GM20431 (cell line): Measurements from ENCODE around the gene MAST4.
"Not testable (repeated sequence)": the region's sequence is repeated elsewhere in the genome, so short reads cannot be mapped to it uniquely, and the experiment has no call there.

Experiments
- in situ Hi-C: fragments of 300-500 bp; cut with MseI, MboI; formaldehyde crosslinking; loops from one replicate; pipeline ENCODE4 v1.15.0; 2020; ENCODE audit warnings: low sequenced_read_pairs; ENCODE audit not compliant: unreplicated experiment

Gene MAST4

DNA sequence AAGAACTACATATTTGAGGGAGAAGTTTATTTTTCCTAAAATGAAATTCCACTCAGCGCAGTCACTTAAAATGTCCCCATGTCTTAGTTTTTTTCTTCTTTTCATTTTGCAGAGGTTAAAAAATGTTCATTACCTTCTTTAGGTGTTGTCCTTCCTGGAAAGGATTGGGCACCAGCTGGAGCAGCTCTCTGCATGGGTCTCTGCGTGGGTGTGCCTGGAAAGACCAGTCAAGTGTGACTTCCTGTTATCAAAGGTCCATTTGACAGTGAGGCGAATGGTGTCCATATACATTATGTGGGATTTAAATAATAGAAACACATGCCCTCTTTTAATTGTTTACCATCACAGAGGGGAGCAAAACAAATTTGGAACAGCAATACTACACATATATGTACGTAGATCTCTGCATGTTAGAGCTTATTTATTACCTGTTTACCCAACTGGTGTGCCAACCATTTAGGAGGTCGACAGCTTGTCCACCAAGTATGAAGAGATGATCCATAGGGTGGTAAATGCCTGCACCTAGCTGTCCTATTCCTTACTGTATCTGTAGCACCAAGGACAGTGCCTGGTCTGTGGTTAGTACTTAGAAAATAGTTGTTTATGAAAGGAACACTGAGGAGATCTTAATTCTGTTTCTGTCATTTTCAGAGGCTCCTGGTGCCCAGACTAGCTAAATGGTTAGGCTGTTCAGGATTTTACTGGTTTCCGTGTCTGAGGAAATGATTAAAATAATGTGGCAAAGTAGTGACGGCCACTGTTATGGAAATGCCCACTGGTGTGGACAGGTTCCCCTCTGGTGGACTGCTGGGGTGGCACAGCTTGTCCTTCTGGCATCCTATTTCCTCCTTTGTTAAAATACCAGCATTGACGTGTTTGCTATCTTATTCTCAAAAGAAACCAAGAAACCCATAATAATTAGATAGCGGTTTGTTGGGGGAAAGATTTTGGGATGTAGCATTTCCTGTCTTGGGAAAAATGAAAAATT lies 200.4 kb downstream of the MAST4 start:
- in situ Hi-C loops = no loop called here

DNA sequence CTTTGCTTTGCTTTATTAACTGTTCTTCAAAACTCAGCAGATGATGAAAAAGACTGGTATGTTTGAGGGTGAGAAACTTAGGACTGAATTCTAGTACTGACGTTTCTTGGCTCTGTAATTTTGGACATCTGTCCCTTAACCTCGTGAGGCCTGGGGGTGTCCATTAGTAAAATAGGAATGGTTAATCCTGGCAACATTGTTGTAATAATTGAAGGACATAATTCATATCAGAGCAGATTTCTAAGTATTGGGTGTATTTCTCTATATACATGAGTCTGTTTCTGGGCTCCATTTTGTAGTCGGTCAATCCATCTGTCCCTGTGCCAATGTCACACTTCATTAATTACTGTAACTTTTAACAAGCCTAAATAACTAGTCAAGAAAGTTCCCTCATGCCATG lies 206.7 kb downstream of the MAST4 start:
- in situ Hi-C loops = no loop called here

DNA sequence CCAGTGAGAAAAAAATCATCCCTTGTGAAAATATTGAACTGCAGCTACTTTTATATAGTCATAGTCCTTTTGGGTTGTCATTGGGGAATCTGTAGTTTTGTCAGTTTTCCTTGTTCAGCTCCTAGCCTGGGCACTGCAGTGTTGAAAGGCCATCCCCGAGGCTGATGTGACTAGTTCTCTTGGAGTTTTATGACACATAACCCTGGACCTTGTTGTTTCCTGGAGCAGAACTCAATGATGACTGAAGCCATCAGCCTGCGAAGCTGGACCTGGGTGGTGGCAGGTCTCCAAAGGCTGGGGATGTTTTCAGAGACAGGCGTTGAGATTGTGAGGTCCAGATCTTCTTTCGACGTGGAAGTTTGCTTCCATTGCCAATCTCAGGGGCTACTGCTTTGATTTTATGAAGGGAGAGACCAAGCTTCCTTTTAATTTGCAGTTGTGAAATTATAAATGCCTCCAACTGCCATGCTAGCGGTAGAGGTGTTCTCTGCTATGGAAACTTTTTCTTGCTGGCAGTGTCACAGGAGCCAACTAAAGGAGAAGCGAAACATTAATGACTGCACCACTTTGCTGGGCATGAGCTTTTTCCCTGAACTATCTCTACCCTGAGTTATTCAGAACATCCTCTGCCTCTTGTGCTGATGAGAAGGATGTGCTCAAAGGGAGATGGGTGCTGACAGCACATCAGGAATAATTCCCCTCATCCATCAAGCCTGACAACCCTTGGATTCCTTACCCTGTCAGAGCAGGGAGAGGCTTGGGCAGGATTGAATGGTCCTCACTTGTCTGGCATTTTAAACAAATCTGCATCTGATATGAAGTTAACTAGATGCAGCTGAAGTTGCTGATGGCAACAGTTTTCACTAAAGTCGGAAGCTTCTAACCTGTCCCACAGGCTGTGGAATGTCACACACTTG lies 209.6 kb downstream of the MAST4 start:
- in situ Hi-C loops = no loop called here

DNA sequence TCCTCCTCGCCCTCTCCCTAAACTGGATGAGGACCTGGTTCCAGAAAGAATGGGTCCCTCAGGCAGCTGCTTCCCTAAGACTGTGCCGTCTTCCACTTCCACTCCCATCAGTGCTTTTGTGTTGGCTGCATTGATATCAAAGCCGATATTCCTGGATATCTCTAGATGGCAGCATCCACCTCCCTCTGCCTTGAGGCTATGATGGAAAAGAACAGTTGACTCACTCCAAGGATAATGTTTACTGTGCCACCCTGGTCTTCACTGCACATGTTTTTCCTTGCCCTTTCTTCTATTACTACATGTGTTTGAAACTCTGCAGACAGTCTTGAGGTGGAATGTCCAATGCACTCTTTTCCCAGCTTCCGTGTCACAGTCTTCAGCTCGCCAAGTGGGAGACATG lies 211.6 kb downstream of the MAST4 start:
- in situ Hi-C loops = no loop called here

DNA sequence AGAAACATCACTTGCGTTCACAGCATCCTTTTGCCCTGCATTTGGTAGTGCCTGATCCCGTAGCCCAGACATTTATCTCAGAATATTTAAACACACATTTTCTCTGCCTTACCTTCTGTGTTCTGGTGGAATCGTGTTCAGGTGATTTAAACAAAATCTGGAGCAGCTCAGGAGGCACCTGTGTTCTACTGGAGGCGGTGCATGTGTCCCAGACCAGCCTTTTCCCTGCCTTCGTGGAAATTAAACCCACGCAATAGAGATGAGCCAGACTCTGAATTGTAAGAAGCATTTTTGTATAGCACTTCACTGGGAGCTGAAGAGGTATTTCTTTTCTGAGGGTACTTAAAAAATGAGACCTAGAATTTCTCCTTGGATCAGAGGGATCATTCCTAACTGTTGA lies 212.5 kb downstream of the MAST4 start:
- in situ Hi-C loops = no loop called here

DNA sequence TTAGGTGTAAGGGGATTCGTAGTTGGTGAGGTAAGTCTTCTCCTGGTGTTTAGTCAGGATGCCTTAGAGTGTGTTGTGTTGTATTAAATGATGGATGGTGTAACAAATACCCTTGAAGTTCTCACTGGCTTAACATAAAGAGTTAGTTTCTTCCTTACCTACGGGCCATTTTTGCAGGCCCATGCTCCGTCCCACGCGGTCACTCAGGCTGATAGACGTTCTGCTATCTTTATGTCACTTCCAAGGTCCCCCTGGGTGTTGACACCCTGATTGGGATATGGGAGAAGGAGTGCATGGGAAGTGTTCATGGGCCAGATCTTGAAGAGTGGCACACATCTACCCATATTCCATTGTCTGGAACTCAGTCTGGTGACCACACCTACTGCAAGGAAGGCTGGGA lies 214.0 kb downstream of the MAST4 start:
- in situ Hi-C loops = no loop called here

DNA sequence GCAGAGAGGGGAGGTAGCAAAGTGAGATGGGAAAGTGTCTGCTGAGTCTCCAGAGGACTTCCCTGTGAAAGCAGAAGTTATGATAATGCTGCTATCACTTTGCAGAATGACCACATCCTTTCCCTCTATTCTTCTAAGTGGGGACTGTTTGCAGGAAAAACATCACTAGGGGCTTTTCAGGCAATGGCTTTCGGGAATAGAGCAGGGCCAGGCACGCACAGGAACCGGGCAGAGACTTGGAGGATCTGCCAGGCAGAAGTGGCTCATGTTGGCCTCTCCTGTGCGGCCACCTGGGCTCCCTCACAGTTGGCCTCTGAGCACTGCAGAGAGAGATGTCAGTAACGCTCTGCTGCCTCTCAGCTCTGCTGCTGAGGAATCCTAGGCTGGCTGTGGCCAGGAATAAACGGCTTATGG lies 214.7 kb downstream of the MAST4 start:
- in situ Hi-C loops = no loop called here

DNA sequence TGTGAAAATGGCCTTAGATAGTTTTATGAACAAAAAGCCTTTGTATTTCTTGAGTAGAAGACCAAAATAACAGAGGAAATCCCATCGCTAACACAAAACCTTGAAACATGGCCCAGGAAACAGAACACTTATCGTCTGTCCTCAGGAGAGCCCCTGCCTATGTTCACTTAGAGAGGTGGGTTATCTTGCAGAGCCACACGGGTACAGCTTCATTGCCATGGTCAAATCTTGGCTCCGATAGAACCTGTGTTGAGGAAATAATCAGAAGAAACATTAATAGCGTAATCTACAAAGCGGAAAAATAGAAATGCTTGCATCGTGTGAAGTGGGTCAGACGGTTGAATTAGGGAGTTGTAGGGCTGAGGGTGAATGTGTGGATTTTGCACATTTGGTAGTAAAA lies 216.1 kb downstream of the MAST4 start:
- in situ Hi-C loops = no loop called here

DNA sequence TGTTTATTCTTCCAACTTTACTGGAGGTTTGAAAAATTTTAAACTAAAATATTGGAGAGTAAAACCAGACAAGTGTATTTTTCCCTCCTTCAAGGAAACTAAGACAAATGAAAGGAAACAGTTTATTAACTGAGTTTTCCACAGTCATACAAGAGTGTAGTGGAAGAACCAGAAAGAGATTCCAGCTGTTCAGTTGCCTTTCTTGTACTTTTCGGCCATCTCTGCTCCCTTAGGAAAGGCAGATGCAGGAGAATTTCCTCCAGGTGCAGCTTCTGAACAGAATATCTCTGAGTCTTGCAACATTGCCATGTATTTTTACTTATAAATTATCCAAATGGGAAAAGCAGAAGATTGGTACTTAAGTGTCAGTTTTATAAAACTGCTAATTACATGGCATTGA lies 217.1 kb downstream of the MAST4 start:
- in situ Hi-C loops = no loop called here

DNA sequence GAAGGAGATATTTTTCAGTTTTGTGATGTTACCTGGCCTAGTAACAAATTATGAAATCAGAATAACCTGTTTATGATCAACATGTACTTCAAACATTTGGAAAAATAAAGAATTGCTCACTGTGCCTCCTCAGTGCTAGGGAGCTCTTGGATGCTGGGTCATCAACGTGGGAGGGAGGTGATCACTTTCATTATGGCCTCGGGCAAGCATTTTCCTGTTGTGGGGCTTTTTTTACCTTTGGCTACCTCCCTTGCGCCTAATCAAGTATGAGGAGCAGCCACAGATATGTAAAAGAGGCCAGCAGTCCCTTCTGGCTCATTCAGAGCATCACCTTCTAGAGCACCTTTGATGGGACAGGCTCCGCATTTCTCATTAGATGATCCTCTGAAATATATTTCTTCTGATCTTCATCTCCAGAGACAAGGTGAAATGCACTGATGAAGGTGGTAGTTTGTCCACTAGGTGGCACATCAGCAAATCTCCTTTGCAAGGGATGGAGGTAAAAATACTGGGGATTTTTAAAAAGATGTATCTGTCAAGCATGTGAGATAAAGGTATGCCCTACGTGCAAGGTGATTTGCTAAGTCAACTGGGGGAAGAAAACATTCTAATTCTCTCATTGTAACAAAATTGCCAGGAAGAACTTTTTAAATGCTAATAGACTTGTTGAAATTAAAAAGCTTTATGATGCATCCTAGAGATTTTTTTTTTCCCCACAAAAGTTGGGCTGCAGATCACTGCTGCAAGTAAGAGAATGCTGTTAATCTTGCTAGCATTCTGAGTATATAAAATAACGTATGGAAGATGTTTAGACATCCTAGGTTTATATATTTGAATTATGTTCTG lies 218.2 kb downstream of the MAST4 start:
- in situ Hi-C loops = no loop called here

DNA sequence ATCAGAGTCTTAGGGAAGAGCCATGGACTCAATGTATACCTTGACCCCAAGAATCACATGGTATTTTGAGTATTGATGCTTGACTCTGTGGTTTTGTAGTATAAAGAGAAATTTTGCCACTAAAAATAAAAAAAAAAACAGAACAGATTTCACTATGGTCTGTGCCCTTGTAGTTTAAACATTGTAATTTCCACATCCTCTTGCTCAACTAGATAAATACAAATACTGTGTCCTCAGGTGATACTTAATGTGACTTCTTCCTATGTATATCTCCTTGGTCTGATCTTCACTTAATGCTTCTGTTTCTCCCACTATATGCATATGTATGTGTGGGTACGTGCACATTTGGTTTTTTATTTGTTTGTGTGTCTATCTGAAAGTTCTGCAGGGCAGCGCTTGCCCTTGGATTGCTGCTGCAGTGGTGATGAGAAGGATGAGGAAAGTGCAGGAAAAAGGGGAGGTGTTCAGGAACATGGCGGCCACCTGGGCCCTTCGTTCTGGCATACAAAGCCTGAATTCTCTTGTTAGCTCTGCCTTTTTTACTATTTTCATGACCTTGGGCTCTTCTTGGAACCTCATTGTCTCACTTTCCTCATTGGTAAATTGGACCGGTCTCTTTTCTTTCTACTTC lies 222.2 kb downstream of the MAST4 start:
- in situ Hi-C loops = no loop called here

DNA sequence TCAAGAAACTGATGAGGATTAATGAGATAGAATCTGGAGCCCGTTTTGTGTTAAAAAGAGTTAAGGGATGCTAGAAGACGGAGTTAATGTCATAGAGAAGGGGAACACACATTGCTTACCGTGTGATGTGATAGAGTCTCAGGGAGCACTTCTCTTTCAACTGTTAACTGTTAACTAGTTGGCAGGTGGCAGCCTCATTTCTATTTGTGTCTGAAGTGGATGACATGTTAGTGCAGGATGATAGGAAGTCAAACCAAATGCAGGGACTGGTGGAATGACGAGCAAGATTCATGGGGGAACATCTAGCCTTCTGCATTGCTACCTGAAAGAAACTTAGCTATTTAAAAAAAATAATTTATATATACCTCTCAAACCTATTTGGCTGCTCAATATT lies 222.7 kb downstream of the MAST4 start:
- in situ Hi-C loops = no loop called here

DNA sequence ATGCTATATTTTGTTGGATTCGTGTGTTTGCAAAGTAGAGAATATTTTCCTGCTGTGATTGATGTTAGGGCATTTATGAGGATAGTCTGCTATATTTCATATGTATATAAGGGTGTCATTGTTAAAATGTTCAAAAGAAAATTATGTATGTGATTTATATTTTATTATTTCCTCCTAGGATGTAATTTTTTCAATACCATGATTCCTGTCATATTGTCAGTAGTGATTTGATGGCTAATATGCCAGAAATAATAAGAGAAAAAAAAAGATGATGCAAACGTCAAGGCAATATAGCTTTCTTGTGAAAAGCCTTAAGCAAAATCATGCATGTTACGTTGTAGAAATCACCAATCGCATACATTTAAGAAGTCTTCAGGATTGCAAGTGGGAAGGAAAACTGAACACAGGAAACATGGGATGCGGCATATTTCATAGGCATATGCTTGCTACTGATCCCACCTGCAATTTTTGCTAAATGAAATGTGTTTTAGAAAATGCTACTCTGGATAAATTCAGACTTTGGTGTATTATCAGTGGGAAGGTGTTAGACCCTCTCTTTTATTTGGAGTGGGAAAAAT lies 224.5 kb downstream of the MAST4 start:
- in situ Hi-C loops = no loop called here

DNA sequence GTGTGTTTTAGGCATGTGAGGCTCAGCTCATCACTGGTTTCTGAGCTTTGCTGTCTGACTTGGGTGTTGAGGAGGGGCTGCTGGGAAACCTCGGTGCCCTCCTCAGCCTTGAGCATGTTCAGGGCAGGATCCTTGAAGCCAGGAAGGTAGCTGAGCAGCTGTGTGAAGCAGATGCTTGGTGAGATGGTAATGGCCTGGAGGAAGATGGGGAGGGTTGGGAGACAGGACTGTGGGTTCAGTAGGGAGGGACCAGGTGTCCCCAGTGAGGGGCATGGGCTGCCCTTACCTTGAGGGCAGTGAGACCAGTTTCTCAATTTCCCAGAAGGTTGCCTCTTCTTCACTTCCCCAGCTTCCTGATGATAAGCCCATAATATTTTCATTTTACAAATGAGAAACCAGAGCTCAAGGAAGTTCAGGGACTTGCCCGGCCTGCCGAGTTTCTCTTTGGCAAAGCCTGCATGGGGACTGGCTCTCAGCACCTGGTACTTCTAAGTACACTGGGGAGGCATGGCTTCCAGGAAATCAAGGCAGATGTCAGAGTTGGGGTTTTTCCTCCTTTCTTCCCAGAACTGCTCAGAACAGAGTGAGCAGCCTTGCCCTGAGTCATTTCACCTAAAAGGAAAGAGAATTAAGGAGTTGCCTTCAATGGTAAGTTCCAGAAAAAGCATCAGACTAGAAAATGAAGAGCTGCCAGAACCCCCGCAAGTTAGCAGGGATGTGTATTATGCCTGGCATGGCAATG lies 225.7 kb downstream of the MAST4 start:
- in situ Hi-C loops = no loop called here

DNA sequence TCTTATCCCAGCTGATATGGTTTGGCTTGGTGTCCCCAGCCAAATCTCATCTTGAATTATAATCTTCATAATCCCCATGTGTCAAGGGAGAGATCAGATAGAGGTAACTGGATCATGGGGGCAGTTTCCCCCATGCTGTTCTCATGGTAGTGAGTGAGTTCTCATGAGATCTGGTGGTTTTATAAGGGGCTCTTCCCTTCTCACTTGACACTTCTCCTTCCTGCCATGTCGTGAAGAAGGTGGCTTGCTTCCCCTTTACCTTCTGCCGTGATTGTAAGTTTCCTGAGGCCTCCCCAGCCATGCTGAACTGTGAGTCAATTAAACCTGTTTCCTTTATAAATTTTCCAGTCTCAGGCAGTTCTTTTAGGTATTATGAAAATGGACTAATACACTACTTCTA lies 226.7 kb downstream of the MAST4 start:
- in situ Hi-C loops = not testable (repeated sequence)

DNA sequence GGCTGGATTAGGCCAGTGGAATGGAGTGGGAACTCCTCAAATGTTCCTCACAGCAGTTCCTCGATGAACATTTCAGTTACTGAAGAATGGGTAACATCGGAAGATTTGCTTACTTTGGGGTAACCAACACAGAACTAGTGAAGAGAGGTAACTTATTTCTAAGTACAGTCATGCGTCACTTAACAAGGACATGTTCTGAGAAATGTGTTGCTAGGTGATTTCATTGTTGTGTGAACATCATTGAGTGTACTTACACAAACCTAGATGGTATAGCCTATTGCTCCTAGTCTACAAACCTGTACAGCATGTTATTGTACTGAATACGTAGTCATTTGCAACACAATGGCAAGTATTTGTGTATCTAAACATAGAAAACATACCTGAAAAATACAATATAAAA lies 228.3 kb downstream of the MAST4 start:
- in situ Hi-C loops = no loop called here

DNA sequence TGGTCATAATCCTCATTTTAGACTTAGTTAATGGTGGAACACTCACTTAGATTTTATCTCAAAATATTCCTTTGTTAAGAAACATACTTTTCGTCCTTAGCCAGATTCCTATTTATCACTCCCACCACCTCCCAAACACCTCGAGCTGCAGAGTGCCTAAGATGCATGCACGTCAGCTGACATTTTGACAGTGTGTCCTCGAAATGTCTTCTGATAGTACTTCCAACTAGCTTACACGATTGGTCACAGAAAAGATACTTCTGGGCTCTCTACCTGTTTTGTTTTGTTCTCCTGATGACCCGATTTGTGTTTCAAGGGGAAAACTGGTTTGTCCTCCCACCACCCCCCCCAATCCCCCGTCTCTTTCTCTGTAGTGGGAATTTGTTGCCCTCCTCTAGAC lies 230.1 kb downstream of the MAST4 start:
- in situ Hi-C loops = no loop called here

DNA sequence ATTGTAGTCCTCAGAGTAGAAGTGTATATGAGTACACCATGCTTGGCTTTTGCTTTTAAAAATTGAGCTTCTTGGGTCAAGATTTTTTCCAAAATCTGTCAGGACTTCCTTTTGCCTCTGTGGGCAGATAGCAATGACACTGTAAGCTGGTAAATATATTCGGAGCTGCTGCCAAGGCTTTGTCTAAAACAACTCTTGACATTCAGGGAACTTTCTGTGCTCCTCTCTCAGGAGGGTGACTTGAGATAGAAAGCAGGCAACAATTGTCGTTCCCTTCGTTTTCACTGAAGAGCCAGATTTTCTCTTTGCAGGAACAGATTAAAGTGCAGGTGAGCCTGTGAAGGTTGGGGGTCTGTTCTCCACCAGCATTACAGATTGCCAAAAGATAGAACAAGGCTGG lies 230.5 kb downstream of the MAST4 start:
- in situ Hi-C loops = no loop called here
